HG03039 (cell line): ENCODE data around the gene RAD51AP1.

ENCODE experiments used
- ATAC-seq: cut with Tn5 transposase; IDR thresholded peaks from one replicate; pipeline ENCODE4 v1.9.1; 2021; ENCODE audit warnings: mild to moderate bottlenecking, moderate library complexity; ENCODE audit not compliant: unreplicated experiment

RAD51AP1 gene

GRCh38 chr12:4540638-4541037 is 1.9 kb downstream of the RAD51AP1 start:
- ATAC-seq: no peak

DNA sequence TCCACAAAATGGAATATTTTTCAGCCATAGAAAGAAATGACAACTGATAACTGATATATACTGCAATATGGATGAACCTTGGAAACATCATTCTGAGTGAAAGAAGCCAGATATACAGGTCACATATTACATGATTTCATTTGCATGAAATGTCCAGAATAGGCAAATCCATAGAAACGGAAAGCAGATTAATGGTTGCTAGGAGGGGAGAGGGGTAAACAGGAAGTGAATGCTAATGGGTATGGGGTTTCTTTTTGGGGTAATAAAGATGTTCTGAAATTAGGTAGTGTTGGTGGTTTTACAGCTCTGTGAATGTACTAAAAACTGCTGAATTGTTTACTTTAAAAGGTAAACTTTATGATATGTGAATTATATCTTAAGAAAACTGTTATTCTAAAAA is 6.5 kb downstream of the RAD51AP1 start:
- ATAC-seq: no peak

- no peak for ATAC-seq
Observed at GRCh38 chr12:4552191-4552590, 13.5 kb downstream of the RAD51AP1 start.

- ATAC-seq: no peak
Observed at GRCh38 chr12:4553943-4554342, 15.3 kb downstream of the RAD51AP1 start.

GRCh38 chr12:4555804-4556203 is 17.1 kb downstream of the RAD51AP1 start:
- ATAC-seq: no peak

GRCh38 chr12:4556735-4557530 is 18.2 kb downstream of the RAD51AP1 start:
- ATAC-seq: no peak

DNA sequence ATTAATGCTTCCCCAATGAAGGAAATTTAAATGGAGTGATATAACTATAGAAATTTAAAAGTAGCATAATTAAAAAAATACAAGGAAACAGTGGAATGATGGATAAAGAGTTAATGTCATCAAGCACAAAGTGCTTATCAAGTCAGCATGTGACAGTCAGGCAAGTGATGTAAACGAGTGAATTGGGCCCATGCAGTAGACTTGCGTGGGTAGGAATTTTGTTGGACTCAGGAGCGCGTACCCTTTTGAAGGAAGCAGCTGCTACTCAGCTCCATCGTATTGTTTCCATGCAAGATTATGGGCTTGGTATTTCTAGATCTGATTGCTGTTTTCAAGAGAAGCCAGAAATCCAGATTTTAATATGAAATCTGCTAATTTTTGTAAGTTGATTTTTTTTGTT is 18.9 kb downstream of the RAD51AP1 start:
- ATAC-seq: no peak

DNA sequence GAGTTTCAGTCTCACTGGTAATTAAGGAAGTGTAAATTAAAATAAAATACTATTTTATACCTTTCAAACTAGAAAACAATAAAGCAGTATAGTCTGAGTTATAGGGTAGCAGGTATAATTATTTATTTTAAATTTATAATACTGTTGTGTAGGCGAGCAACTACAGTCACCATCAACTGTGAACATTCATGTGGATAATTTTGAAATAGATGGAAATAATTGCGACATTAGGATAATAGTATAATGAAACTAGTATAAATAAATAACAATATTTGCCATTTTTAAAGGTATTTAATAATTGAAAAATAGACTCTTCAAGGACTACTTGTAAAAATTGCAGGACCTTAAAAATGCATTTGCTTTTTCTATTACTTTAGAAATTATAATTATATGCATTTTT is 19.5 kb downstream of the RAD51AP1 start:
- ATAC-seq: no peak

- ATAC-seq: no peak
Observed at GRCh38 chr12:4562034-4562657, 23.5 kb downstream of the RAD51AP1 start, which contains the start of gene DYRK4. TSS of gene DYRK4 (plus strand) at chr12:4562208. CDS start at chr12:4562246, 38 bp downstream.

GRCh38 chr12:4563336-4563735 is 24.6 kb downstream of the RAD51AP1 start:
- no peak for ATAC-seq

DNA sequence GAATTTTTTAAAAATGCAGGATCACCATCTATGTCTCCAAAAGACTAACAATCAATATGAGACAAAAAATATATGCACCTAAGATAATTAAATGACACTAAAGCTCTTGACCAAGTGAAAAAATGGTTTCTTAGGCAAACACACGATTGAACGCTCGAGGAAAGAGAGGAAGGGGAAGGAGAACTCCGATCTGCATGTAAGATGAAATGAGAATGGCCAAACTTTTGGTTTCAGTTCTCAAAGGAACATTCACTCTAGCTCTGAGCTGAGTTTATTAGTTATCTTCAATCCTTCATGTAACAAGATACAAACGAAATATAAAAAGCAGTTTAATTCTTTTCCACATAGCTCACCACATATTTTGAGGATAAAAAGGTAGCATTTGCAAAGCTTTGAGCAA is 26.1 kb downstream of the RAD51AP1 start:
- ATAC-seq: no peak

DNA sequence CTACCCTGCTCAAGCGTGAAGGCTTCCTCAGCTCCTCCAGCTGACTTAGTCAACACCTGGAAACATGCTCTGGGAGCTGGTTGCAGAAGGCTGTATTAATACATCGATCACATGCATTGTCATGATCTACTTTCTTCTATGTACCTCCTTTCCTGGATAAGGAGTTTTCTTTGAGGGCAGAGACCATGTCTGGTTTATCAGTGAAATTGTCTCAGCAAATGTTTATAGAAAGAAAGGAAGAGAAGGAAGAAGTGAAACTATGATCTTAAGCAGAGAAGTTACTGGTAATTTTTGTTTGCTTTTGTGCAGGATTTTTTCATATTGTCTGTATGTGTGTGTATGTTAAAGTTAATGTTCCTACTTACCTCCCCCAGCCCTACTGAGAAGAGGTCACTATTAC is 27.8 kb downstream of the RAD51AP1 start:
- ATAC-seq: no peak

- ATAC-seq: no peak
Observed at GRCh38 chr12:4567073-4567881, 28.6 kb downstream of the RAD51AP1 start.

- ATAC-seq: no peak
Observed at GRCh38 chr12:4569261-4569660, 30.6 kb downstream of the RAD51AP1 start.

- no peak for ATAC-seq
Observed at GRCh38 chr12:4572680-4573079, 34.0 kb downstream of the RAD51AP1 start.

- ATAC-seq: no peak
Observed at GRCh38 chr12:4579305-4580102, 40.8 kb downstream of the RAD51AP1 start.

- no peak for ATAC-seq
Observed at GRCh38 chr12:4580281-4580688, 41.6 kb downstream of the RAD51AP1 start.

DNA sequence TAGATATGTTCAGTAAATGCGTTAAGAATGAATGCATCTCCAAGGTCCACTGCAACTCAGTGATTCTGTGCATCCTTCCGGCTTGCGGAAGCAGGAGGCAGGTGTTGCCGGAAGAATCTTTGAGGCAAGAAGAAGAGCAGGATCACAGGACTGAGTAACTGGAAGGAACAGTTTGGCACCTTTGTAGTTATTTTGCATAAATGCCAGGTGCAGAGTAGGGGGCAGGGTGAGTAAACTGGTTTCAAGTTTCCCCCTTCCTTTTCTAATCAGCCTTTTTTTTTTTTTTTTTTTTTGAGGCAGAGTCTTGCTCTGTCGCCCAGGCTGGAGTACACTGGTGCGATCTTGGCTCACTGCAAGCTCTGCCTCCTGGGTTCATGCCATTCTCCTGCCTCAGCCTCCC is 45.6 kb downstream of the RAD51AP1 start:
- ATAC-seq: no peak

GRCh38 chr12:4584896-4585295 is 46.2 kb downstream of the RAD51AP1 start:
- no peak for ATAC-seq

- no peak for ATAC-seq
Observed at GRCh38 chr12:4586500-4586899, 47.8 kb downstream of the RAD51AP1 start.

DNA sequence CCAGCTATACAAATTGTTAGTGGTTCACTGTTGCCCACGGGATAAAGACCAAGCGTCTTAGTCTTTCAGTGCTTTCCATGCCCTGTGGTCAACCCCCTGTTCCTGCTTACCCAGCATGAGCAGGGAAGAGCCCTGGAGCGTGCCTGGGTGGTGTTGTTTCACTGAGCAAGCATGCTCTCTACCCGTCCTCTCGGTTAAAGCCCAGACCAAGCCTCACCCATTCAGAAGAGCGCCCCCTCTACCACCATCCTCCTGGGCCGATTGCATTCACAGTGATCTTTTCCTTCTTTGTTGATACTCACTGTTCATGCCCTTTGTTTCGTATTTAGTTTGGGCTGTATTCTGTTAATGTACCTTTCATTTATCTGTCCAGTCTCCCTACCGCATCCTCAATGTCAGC is 48.4 kb downstream of the RAD51AP1 start:
- ATAC-seq: no peak
